ENCODE results near the gene PCDHGA10. TPM values are rescaled to one million over a fixed set of nuclear protein-coding genes. Genes with fewer than 3 reads are reported as not detected.
"Not testable (repeated sequence)": the region's sequence is repeated elsewhere in the genome, so short reads cannot be mapped to it uniquely, and the experiment has no call there.

The PCDHGA10 gene
- total and polyA plus RNA-seq, 8 donors = 3.9 to 5.5 (median 4.7) TPM

GRCh38 chr5:141382469-141383294 lies 30.1 kb upstream of the PCDHGA10 start, which contains the start of gene PCDHGA7:
Gene PCDHGA7, plus strand, starts transcription at chr5:141382742. Its CDS starts 158 bp downstream, at chr5:141382900.
- peaks cover 0 to 91% of the 10 kb centered on the region in 2 donors for H3K9me3 ChIP-seq
- TF ChIP-seq CTCF (IDR thresholded peaks at IDR 0.05) = no peak
- intact Hi-C loops (cut with DNase I) = no loop called here
- ATAC-seq = no peak
- H3K27me3 ChIP-seq = peaks cover 14 to 86% of the 10 kb centered on the region in 2 donors
- no peaks in the 10 kb centered on the region for H3K36me3 ChIP-seq
- no peak within 1 kb of the TSS for H3K4me3 ChIP-seq
- no peaks in the 10 kb centered on the region for H3K4me1 ChIP-seq
- DNase-seq = no peak
- no peak within 1 kb of the TSS for H3K27ac ChIP-seq

GRCh38 chr5:141383345-141383744 lies 29.4 kb upstream of the PCDHGA10 start:
- no peak overlapping the region for H3K4me3 ChIP-seq
- intact Hi-C loops (cut with DNase I) = no loop called here
- no peak for TF ChIP-seq CTCF (IDR thresholded peaks at IDR 0.05)
- no peaks in the 10 kb centered on the region for H3K4me1 ChIP-seq
- peaks cover 14 to 83% of the 10 kb centered on the region in 2 donors for H3K27me3 ChIP-seq
- no peak for ATAC-seq
- DNase-seq = no peak
- no peak overlapping the region for H3K27ac ChIP-seq
- H3K9me3 ChIP-seq = peaks cover 0 to 87% of the 10 kb centered on the region in 2 donors
- no peaks in the 10 kb centered on the region for H3K36me3 ChIP-seq

DNA sequence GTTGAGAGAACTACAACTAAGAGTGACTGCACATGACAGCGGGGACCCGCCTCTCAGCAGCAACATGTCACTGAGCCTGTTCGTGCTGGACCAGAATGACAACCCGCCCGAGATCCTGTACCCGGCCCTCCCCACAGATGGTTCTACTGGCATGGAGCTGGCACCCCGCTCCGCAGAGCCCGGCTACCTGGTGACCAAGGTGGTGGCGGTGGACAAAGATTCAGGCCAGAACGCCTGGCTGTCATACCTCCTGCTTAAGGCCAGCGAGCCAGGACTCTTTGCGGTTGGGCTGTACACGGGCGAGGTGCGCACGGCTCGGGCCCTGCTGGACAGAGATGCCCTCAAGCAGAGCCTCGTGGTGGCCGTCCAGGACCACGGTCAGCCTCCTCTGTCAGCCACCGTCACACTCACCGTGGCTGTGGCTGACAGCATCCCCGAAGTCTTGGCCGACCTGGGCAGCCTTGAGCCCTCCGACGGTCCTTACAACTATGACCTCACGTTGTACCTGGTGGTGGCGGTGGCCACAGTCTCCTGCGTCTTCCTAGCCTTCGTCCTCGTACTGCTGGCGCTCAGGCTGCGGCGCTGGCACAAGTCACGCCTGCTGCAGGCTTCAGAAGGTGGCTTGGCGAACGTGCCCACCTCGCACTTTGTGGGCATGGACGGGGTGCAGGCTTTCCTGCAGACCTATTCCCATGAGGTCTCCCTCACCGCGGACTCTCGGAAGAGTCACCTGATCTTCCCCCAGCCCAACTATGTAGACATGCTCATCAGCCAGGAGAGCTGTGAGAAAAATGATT lies 28.1 kb upstream of the PCDHGA10 start:
- ATAC-seq (no peak), DNase-seq (no peak)
- Histone ChIP-seq H3K4me1 (no peaks in the 10 kb centered on the region), H3K27ac (no peak overlapping the region), H3K36me3 (no peaks in the 10 kb centered on the region), H3K27me3 (peaks cover 14 to 90% of the 10 kb centered on the region in 2 donors), H3K9me3 (peaks cover 0 to 91% of the 10 kb centered on the region in 2 donors), H3K4me3 (no peak overlapping the region)
- intact Hi-C loops (cut with DNase I) = no loop called here
- TF ChIP-seq CTCF (IDR thresholded peaks at IDR 0.05) = no peak

- H3K4me3 ChIP-seq; H3K36me3 ChIP-seq; H3K4me1 ChIP-seq; DNase-seq; H3K27ac ChIP-seq; intact Hi-C loops (cut with DNase I): not testable (repeated sequence)
- peaks cover 9 to 90% of the 10 kb centered on the region in 2 donors for H3K27me3 ChIP-seq
- H3K9me3 ChIP-seq = peaks cover 0 to 92% of the 10 kb centered on the region in 2 donors
- peak; percentile 88 for ATAC-seq
- TF ChIP-seq CTCF (IDR thresholded peaks at IDR 0.05) = peak in 1 of 2 donors; percentile 10
Measured at GRCh38 chr5:141387557-141388311, 25.1 kb upstream of the PCDHGA10 start, which contains the start of gene PCDHGB4. Gene PCDHGB4, plus strand, starts transcription at chr5:141387698. Its CDS starts 187 bp downstream, at chr5:141387885.
